HEK293 (cell line): ENCODE data around the gene LIN9.

Experiments
- KLF9 ChIP-seq: fragments of 450-650 bp; formaldehyde crosslinking; IDR thresholded peaks from 2 replicates; pipeline ENCODE4 v1.5.1; 2016; ENCODE audit warnings: missing biosample characterization, missing genetic modification characterization, low read depth
- MZF1 ChIP-seq: fragments of 450-650 bp; formaldehyde crosslinking; IDR thresholded peaks from 2 replicates; pipeline ENCODE4 v1.5.1; 2017; ENCODE audit warnings: missing biosample characterization, missing genetic modification characterization, borderline replicate concordance
- OSR2 ChIP-seq: fragments of 450-650 bp; formaldehyde crosslinking; IDR thresholded peaks from 2 replicates; pipeline ENCODE4 v1.5.1; 2016; ENCODE audit warnings: missing biosample characterization, missing genetic modification characterization
- OVOL3 ChIP-seq: fragments of 450-650 bp; formaldehyde crosslinking; IDR thresholded peaks from 2 replicates; pipeline ENCODE4 v1.5.1; 2016; ENCODE audit warnings: missing biosample characterization, missing genetic modification characterization
- RBAK ChIP-seq: fragments of 450-650 bp; formaldehyde crosslinking; IDR thresholded peaks from 2 replicates; pipeline ENCODE4 v1.5.1; 2016; ENCODE audit warnings: missing biosample characterization, missing genetic modification characterization
- SETDB1 ChIP-seq: IDR thresholded peaks from one replicate; pipeline ENCODE4 v1.6.1; 2017; ENCODE audit warnings: mild to moderate bottlenecking, low read length, moderate library complexity, mixed read lengths; ENCODE audit not compliant: insufficient read length
- SP3 ChIP-seq: fragments of 450-650 bp; formaldehyde crosslinking; IDR thresholded peaks from 2 replicates; pipeline ENCODE4 v1.5.1; 2016; ENCODE audit warnings: missing biosample characterization, missing genetic modification characterization
- SP7 ChIP-seq: fragments of 450-650 bp; formaldehyde crosslinking; IDR thresholded peaks from 2 replicates; pipeline ENCODE4 v1.5.1; 2016; ENCODE audit warnings: missing biosample characterization, missing genetic modification characterization
- YY2 ChIP-seq: fragments of 450-650 bp; formaldehyde crosslinking; IDR thresholded peaks from 2 replicates; pipeline ENCODE4 v1.5.1; 2016; ENCODE audit warnings: missing biosample characterization, missing genetic modification characterization
- ZBTB17 ChIP-seq: fragments of 450-650 bp; formaldehyde crosslinking; IDR thresholded peaks from 2 replicates; pipeline ENCODE4 v1.5.1; 2016; ENCODE audit warnings: missing biosample characterization, missing genetic modification characterization
- ZFHX2 ChIP-seq: fragments of 450-650 bp; formaldehyde crosslinking; conservative IDR thresholded peaks from 2 replicates; pipeline ENCODE4 v1.5.1; 2016; ENCODE audit warnings: missing biosample characterization, missing genetic modification characterization
- ZFP69B ChIP-seq: fragments of 450-650 bp; formaldehyde crosslinking; IDR thresholded peaks from 2 replicates; pipeline ENCODE4 v1.5.1; 2016; ENCODE audit warnings: missing biosample characterization, missing genetic modification characterization
- ZNF140 ChIP-seq: fragments of 450-650 bp; formaldehyde crosslinking; IDR thresholded peaks from 2 replicates; pipeline ENCODE4 v1.5.1; 2016; ENCODE audit warnings: missing biosample characterization, missing genetic modification characterization
- ZNF16 ChIP-seq: fragments of 450-650 bp; formaldehyde crosslinking; IDR thresholded peaks from 2 replicates; pipeline ENCODE4 v1.5.1; 2016; ENCODE audit warnings: low read depth, missing biosample characterization, missing genetic modification characterization
- ZNF175 ChIP-seq: fragments of 450-650 bp; formaldehyde crosslinking; IDR thresholded peaks from 2 replicates; pipeline ENCODE4 v1.5.1; 2016; ENCODE audit warnings: missing biosample characterization, missing genetic modification characterization
- ZNF248 ChIP-seq: fragments of 450-650 bp; formaldehyde crosslinking; IDR thresholded peaks from 2 replicates; pipeline ENCODE4 v1.5.1; 2017; ENCODE audit warnings: missing biosample characterization, missing genetic modification characterization
- ZNF280D ChIP-seq: fragments of 450-650 bp; formaldehyde crosslinking; IDR thresholded peaks from 2 replicates; pipeline ENCODE4 v1.5.1; 2016; ENCODE audit warnings: missing biosample characterization, missing genetic modification characterization
- ZNF292 ChIP-seq: fragments of 450-650 bp; formaldehyde crosslinking; IDR thresholded peaks from 2 replicates; pipeline ENCODE4 v1.5.1; 2016; ENCODE audit warnings: low read depth, missing biosample characterization, missing genetic modification characterization, borderline replicate concordance
- ZNF530 ChIP-seq: fragments of 450-650 bp; formaldehyde crosslinking; IDR thresholded peaks from 2 replicates; pipeline ENCODE4 v1.5.1; 2016; ENCODE audit warnings: low read depth, missing biosample characterization, missing genetic modification characterization
- ZNF555 ChIP-seq: fragments of 450-650 bp; formaldehyde crosslinking; conservative IDR thresholded peaks from 2 replicates; pipeline ENCODE4 v1.5.1; 2017; ENCODE audit warnings: missing biosample characterization, mild to moderate bottlenecking, missing genetic modification characterization, inconsistent platforms
- ZNF560 ChIP-seq: fragments of 450-650 bp; formaldehyde crosslinking; IDR thresholded peaks from 2 replicates; pipeline ENCODE4 v1.5.1; 2017; ENCODE audit warnings: missing biosample characterization, missing genetic modification characterization, borderline replicate concordance
- ZNF610 ChIP-seq: fragments of 450-650 bp; formaldehyde crosslinking; IDR thresholded peaks from 2 replicates; pipeline ENCODE4 v1.5.1; 2016; ENCODE audit warnings: missing biosample characterization, missing genetic modification characterization, borderline replicate concordance
- ZNF621 ChIP-seq: fragments of 450-650 bp; formaldehyde crosslinking; IDR thresholded peaks from 2 replicates; pipeline ENCODE4 v1.5.1; 2017; ENCODE audit warnings: missing biosample characterization, missing genetic modification characterization
- ZNF624 ChIP-seq: fragments of 450-650 bp; formaldehyde crosslinking; IDR thresholded peaks from 2 replicates; pipeline ENCODE4 v1.5.1; 2017; ENCODE audit warnings: missing biosample characterization, missing genetic modification characterization
- ZNF658 ChIP-seq: fragments of 450-650 bp; formaldehyde crosslinking; IDR thresholded peaks from 2 replicates; pipeline ENCODE4; 2016; ENCODE audit warnings: missing biosample characterization, missing genetic modification characterization
- ZNF776 ChIP-seq: fragments of 450-650 bp; formaldehyde crosslinking; IDR thresholded peaks from 2 replicates; pipeline ENCODE4 v1.5.0; 2017; ENCODE audit warnings: missing biosample characterization, missing genetic modification characterization, borderline replicate concordance
- TF ChIP-seq, protein P1 (sequence below): fragments of 450-650 bp; formaldehyde crosslinking; IDR thresholded peaks from 2 replicates; pipeline ENCODE4 v1.5.1; 2017; ENCODE audit warnings: missing biosample characterization, missing genetic modification characterization
- TF ChIP-seq, protein P2 (sequence below): IDR thresholded peaks from 2 replicates; pipeline ENCODE4 v1.6.1; 2011; ENCODE audit warnings: mild to moderate bottlenecking, low read depth, low read length, borderline replicate concordance
- TF ChIP-seq, protein P3 (sequence below): fragments of 450-650 bp; formaldehyde crosslinking; IDR thresholded peaks from 2 replicates; pipeline ENCODE4 v1.5.1; 2017; ENCODE audit warnings: missing biosample characterization, missing genetic modification characterization

Gene LIN9

DNA sequence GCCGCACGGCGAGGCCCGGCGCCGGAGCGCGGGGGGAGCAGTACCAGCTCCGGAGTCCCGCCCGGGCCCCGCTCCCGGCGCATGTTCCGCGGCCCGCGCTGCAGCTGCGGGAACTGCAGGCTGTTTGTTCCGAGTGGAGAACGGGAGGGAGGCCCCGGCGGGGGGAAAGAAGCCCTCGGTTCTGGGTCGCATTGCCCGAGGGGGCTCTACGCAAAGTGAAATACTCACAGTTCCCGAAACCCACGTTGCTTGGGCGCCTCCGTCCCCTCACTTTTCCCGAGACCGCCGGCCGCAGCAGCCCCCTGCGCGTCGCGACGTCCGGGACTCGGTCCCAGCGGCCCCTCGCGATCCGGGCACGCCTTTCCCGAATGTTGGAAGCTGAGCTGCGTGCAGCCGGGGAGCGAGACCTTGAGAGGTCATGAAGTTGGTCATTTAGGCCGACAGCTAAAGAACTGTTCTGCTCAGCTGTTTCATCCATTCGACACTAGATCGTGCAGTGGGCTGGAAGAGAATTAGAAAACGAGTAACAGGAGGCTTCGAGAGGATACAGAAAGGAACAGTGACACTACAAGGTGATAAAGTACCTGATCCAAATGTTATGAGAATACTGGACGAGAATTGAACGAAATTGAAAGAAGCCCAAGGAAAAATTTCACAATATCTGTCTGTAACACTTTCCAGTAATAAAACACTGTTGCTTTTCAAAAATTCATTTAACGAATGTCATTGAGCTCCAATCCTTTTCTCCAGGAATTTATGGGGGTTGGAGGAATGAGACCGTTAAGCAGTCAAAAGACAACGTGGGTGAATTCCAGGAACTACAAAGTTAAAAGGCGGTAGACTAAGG lies 657 bp upstream of the LIN9 start (continued):
- no peak; the same call in 1 of the 2 replicates for TF ChIP-seq KLF9 (tag by site-specific recombination)
- TF ChIP-seq MZF1 = peak; percentile 34; the same call in 1 of the 2 replicates
- TF ChIP-seq ZNF140 = no peak
- TF ChIP-seq OSR2 = no peak
- no peak; the same call in 1 of the 2 replicates for TF ChIP-seq ZFP69B (tag by site-specific recombination)
- TF ChIP-seq SETDB1 = no peak
- no peak for TF ChIP-seq OVOL3 (tag by site-specific recombination)
- no peak for TF ChIP-seq ZNF280D (tag by site-specific recombination)
- TF ChIP-seq ZNF292 (tag by site-specific recombination) = no peak
- TF ChIP-seq RBAK = no peak
- TF ChIP-seq, protein P1, sequence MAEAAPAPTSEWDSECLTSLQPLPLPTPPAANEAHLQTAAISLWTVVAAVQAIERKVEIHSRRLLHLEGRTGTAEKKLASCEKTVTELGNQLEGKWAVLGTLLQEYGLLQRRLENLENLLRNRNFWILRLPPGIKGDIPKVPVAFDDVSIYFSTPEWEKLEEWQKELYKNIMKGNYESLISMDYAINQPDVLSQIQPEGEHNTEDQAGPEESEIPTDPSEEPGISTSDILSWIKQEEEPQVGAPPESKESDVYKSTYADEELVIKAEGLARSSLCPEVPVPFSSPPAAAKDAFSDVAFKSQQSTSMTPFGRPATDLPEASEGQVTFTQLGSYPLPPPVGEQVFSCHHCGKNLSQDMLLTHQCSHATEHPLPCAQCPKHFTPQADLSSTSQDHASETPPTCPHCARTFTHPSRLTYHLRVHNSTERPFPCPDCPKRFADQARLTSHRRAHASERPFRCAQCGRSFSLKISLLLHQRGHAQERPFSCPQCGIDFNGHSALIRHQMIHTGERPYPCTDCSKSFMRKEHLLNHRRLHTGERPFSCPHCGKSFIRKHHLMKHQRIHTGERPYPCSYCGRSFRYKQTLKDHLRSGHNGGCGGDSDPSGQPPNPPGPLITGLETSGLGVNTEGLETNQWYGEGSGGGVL (tag by site-specific recombination) = peak; percentile 64; the same call in 1 of the 2 replicates
- TF ChIP-seq ZNF248 = no peak
- no peak for TF ChIP-seq ZNF621 (tag by site-specific recombination)
- TF ChIP-seq, protein P2, sequence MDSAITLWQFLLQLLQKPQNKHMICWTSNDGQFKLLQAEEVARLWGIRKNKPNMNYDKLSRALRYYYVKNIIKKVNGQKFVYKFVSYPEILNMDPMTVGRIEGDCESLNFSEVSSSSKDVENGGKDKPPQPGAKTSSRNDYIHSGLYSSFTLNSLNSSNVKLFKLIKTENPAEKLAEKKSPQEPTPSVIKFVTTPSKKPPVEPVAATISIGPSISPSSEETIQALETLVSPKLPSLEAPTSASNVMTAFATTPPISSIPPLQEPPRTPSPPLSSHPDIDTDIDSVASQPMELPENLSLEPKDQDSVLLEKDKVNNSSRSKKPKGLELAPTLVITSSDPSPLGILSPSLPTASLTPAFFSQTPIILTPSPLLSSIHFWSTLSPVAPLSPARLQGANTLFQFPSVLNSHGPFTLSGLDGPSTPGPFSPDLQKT = no peak; the same call in 1 of the 2 replicates
- TF ChIP-seq ZNF175 (tag by site-specific recombination) = no peak
- TF ChIP-seq ZNF530 (tag by site-specific recombination) = no peak
- TF ChIP-seq ZNF560 (tag by site-specific recombination) = no peak
- TF ChIP-seq SP3 (tag by site-specific recombination) = no peak
- no peak for TF ChIP-seq ZNF16 (tag by site-specific recombination)
- TF ChIP-seq, protein P3, sequence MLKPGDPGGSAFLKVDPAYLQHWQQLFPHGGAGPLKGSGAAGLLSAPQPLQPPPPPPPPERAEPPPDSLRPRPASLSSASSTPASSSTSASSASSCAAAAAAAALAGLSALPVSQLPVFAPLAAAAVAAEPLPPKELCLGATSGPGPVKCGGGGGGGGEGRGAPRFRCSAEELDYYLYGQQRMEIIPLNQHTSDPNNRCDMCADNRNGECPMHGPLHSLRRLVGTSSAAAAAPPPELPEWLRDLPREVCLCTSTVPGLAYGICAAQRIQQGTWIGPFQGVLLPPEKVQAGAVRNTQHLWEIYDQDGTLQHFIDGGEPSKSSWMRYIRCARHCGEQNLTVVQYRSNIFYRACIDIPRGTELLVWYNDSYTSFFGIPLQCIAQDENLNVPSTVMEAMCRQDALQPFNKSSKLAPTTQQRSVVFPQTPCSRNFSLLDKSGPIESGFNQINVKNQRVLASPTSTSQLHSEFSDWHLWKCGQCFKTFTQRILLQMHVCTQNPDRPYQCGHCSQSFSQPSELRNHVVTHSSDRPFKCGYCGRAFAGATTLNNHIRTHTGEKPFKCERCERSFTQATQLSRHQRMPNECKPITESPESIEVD (tag by site-specific recombination) = no peak
- TF ChIP-seq ZNF658 (tag by site-specific recombination) = no peak
- TF ChIP-seq ZNF776 (tag by site-specific recombination) = no peak
- TF ChIP-seq ZNF555 = no peak
- peak; percentile 58 for TF ChIP-seq SP7 (tag by site-specific recombination)
- no peak for TF ChIP-seq YY2 (tag by site-specific recombination)
- peak; percentile 31 for TF ChIP-seq ZFHX2
- TF ChIP-seq ZNF610 (tag by site-specific recombination) = peak; percentile 21; the same call in 1 of the 2 replicates
- peak; percentile 85 for TF ChIP-seq ZBTB17 (tag by site-specific recombination)
- TF ChIP-seq ZNF624 = no peak
